ENCODE data around the gene AIRE.

AIRE gene

GRCh38 chr21:44306936-44307704 is 21.4 kb downstream of the AIRE start:
- Histone ChIP-seq H3K9me3 (ENCODE audit: control extremely low read depth in 1 of 5, control insufficient read depth in 4 of 5, insufficient read depth in 2 of 5, low read depth in 1 of 5, low read length in 4 of 5) (no peaks in the 10 kb centered on the region), H3K4me1 (ENCODE audit: control extremely low read depth in 1 of 4, control insufficient read depth in 4 of 4, insufficient read depth in 4 of 4, low read length in 3 of 4) (peaks cover 0 to 21% (median 15%) of the 10 kb centered on the region in 4 experiments), H3K27me3 (replicated peaks in 2 of 5; ENCODE audit: control insufficient read depth in 4 of 5, insufficient read depth in 5 of 5, low read length in 4 of 5) (no peaks in the 10 kb centered on the region), H3K4me3 (ENCODE audit: control insufficient read depth in 1 of 7, extremely low read depth in 1 of 7, insufficient read depth in 4 of 7, low read depth in 2 of 7, low read length in 6 of 7) (no peak overlapping the region), H3K36me3 (ENCODE audit: control insufficient read depth in 4 of 4, insufficient read depth in 4 of 4, low read length in 3 of 4) (peaks cover 2 to 63% (median 43%) of the 10 kb centered on the region in 4 experiments), H3K27ac (ENCODE audit: insufficient read depth in 1 of 2, low read depth in 1 of 2, low read length in 2 of 2, poor library complexity in 1 of 2, severe bottlenecking in 2 of 2) (no peak overlapping the region)
- WGBS (ENCODE audit: insufficient coverage): over 99% methylated on average over 10 of the region's 21 CpGs
- POLR2A ChIA-PET: no interaction called here
- no peak for DNase-seq
- CTCF ChIA-PET: no interaction called here

GRCh38 chr21:44310628-44311507 is 25.2 kb downstream of the AIRE start:
- H3K27ac ChIP-seq (ENCODE audit: insufficient read depth in 1 of 2, low read depth in 1 of 2, low read length in 2 of 2, poor library complexity in 1 of 2, severe bottlenecking in 2 of 2): no peak overlapping the region
- DNase-seq: no peak
- peaks cover 9 to 91% (median 69%) of the 10 kb centered on the region in 4 experiments for H3K36me3 ChIP-seq (ENCODE audit: control insufficient read depth in 4 of 4, insufficient read depth in 4 of 4, low read length in 3 of 4)
- H3K4me3 ChIP-seq (ENCODE audit: control insufficient read depth in 1 of 7, extremely low read depth in 1 of 7, insufficient read depth in 4 of 7, low read depth in 2 of 7, low read length in 6 of 7): no peak overlapping the region
- H3K9me3 ChIP-seq (ENCODE audit: control extremely low read depth in 1 of 5, control insufficient read depth in 4 of 5, insufficient read depth in 2 of 5, low read depth in 1 of 5, low read length in 4 of 5): no peaks in the 10 kb centered on the region
- ChIA-PET CTCF (interaction anchor here (0.6 to 1.1 kb wide), 2 partner anchors 8 to 37 kb away, joined by 3 read pairs; no protein-coding TSS in a partner anchor), POLR2A (no interaction called here)
- H3K27me3 ChIP-seq (replicated peaks in 2 of 5; ENCODE audit: control insufficient read depth in 4 of 5, insufficient read depth in 5 of 5, low read length in 4 of 5): no peaks in the 10 kb centered on the region
- H3K4me1 ChIP-seq (ENCODE audit: control extremely low read depth in 1 of 4, control insufficient read depth in 4 of 4, insufficient read depth in 4 of 4, low read length in 3 of 4): no peaks in the 10 kb centered on the region
- WGBS (ENCODE audit: insufficient coverage): 92% methylated on average over 26 of the region's 28 CpGs

DNA sequence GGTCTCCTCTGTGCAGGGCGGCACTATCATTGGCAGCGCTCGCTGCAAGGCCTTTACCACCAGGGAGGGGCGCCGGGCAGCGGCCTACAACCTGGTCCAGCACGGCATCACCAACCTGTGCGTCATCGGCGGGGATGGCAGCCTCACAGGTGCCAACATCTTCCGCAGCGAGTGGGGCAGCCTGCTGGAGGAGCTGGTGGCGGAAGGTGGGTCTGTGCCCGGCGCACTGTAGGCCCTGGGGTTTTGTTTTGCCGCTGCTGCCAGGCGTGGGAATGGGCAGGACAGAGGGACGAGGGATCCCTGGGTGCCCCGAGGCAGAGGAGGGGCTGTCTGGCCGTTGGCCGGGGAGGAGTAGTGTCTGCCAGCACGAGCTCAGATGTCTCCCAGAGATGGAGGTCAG is 26.4 kb downstream of the AIRE start:
- Histone ChIP-seq H3K27ac (ENCODE audit: insufficient read depth in 1 of 2, low read depth in 1 of 2, low read length in 2 of 2, poor library complexity in 1 of 2, severe bottlenecking in 2 of 2) (no peak overlapping the region), H3K9me3 (ENCODE audit: control extremely low read depth in 1 of 5, control insufficient read depth in 4 of 5, insufficient read depth in 2 of 5, low read depth in 1 of 5, low read length in 4 of 5) (no peaks in the 10 kb centered on the region), H3K36me3 (ENCODE audit: control insufficient read depth in 4 of 4, insufficient read depth in 4 of 4, low read length in 3 of 4) (peaks cover 7 to 89% (median 71%) of the 10 kb centered on the region in 4 experiments), H3K4me3 (ENCODE audit: control insufficient read depth in 1 of 7, extremely low read depth in 1 of 7, insufficient read depth in 4 of 7, low read depth in 2 of 7, low read length in 6 of 7) (no peak overlapping the region), H3K4me1 (ENCODE audit: control extremely low read depth in 1 of 4, control insufficient read depth in 4 of 4, insufficient read depth in 4 of 4, low read length in 3 of 4) (no peaks in the 10 kb centered on the region), H3K27me3 (replicated peaks in 2 of 5; ENCODE audit: control insufficient read depth in 4 of 5, insufficient read depth in 5 of 5, low read length in 4 of 5) (no peaks in the 10 kb centered on the region)
- CTCF ChIA-PET: no interaction called here
- no peak for DNase-seq
- 98% methylated on average over 18 of the region's 22 CpGs for WGBS (ENCODE audit: insufficient coverage)
- POLR2A ChIA-PET: no interaction called here

DNA sequence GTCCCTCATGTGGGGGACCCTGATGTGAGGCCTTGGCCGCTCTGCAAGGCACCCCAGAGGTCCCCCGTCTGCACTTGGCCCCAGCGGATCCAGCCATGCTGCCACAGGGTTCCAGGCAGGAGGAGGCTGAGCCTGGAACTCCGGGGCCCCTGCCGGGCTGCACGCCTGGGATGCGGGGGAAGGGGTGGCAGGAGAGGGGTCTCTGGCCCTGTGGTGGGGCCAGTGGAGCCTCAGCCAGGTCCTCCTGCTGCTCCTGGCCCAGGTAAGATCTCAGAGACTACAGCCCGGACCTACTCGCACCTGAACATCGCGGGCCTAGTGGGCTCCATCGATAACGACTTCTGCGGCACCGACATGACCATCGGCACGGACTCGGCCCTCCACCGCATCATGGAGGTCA is 27.0 kb downstream of the AIRE start:
- Histone ChIP-seq H3K27me3 (replicated peaks in 2 of 5; ENCODE audit: control insufficient read depth in 4 of 5, insufficient read depth in 5 of 5, low read length in 4 of 5) (no peaks in the 10 kb centered on the region), H3K4me3 (ENCODE audit: control insufficient read depth in 1 of 7, extremely low read depth in 1 of 7, insufficient read depth in 4 of 7, low read depth in 2 of 7, low read length in 6 of 7) (no peak overlapping the region), H3K4me1 (ENCODE audit: control extremely low read depth in 1 of 4, control insufficient read depth in 4 of 4, insufficient read depth in 4 of 4, low read length in 3 of 4) (no peaks in the 10 kb centered on the region), H3K9me3 (ENCODE audit: control extremely low read depth in 1 of 5, control insufficient read depth in 4 of 5, insufficient read depth in 2 of 5, low read depth in 1 of 5, low read length in 4 of 5) (no peaks in the 10 kb centered on the region), H3K27ac (ENCODE audit: insufficient read depth in 1 of 2, low read depth in 1 of 2, low read length in 2 of 2, poor library complexity in 1 of 2, severe bottlenecking in 2 of 2) (no peak overlapping the region), H3K36me3 (ENCODE audit: control insufficient read depth in 4 of 4, insufficient read depth in 4 of 4, low read length in 3 of 4) (peaks cover 7 to 89% (median 70%) of the 10 kb centered on the region in 4 experiments)
- WGBS (ENCODE audit: insufficient coverage): over 99% methylated on average over 14 of the region's 19 CpGs
- ChIA-PET CTCF (no interaction called here), POLR2A (no interaction called here)
- no peak for DNase-seq

DNA sequence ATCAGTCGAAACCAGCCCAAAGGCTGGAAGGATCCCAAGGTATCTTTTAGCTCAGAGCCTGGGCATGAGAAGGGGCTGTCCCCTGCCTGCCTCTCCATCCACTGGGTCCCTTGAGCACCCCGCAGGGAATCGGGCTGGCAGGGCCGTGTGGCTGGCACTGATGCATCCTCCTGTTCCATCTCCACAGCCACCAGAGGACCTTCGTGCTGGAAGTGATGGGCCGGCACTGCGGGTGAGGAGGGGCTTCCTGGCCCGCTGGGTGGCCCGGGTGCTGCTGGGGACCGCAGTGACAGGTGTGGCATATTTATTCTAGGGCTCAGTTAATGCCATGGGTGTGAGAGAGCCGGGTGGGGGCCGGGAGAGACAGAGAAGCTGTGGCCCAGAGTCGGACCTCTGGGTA is 27.8 kb downstream of the AIRE start:
- H3K4me3 ChIP-seq (ENCODE audit: control insufficient read depth in 1 of 7, extremely low read depth in 1 of 7, insufficient read depth in 4 of 7, low read depth in 2 of 7, low read length in 6 of 7): no peak overlapping the region
- peaks cover 7 to 91% (median 69%) of the 10 kb centered on the region in 4 experiments for H3K36me3 ChIP-seq (ENCODE audit: control insufficient read depth in 4 of 4, insufficient read depth in 4 of 4, low read length in 3 of 4)
- ChIA-PET CTCF (no interaction called here), POLR2A (no interaction called here)
- H3K27ac ChIP-seq (ENCODE audit: insufficient read depth in 1 of 2, low read depth in 1 of 2, low read length in 2 of 2, poor library complexity in 1 of 2, severe bottlenecking in 2 of 2): no peak overlapping the region
- no peaks in the 10 kb centered on the region for H3K9me3 ChIP-seq (ENCODE audit: control extremely low read depth in 1 of 5, control insufficient read depth in 4 of 5, insufficient read depth in 2 of 5, low read depth in 1 of 5, low read length in 4 of 5)
- DNase-seq: no peak
- no peaks in the 10 kb centered on the region for H3K27me3 ChIP-seq (replicated peaks in 2 of 5; ENCODE audit: control insufficient read depth in 4 of 5, insufficient read depth in 5 of 5, low read length in 4 of 5)
- 97% methylated on average over 13 of the region's 13 CpGs for WGBS (ENCODE audit: insufficient coverage)
- H3K4me1 ChIP-seq (ENCODE audit: control extremely low read depth in 1 of 4, control insufficient read depth in 4 of 4, insufficient read depth in 4 of 4, low read length in 3 of 4): no peaks in the 10 kb centered on the region

- Histone ChIP-seq H3K4me3 (ENCODE audit: control insufficient read depth in 1 of 7, extremely low read depth in 1 of 7, insufficient read depth in 4 of 7, low read depth in 2 of 7, low read length in 6 of 7) (no peak overlapping the region), H3K9me3 (ENCODE audit: control extremely low read depth in 1 of 5, control insufficient read depth in 4 of 5, insufficient read depth in 2 of 5, low read depth in 1 of 5, low read length in 4 of 5) (no peaks in the 10 kb centered on the region), H3K4me1 (ENCODE audit: control extremely low read depth in 1 of 4, control insufficient read depth in 4 of 4, insufficient read depth in 4 of 4, low read length in 3 of 4) (no peaks in the 10 kb centered on the region), H3K36me3 (ENCODE audit: control insufficient read depth in 4 of 4, insufficient read depth in 4 of 4, low read length in 3 of 4) (peaks cover 7 to 96% (median 73%) of the 10 kb centered on the region in 4 experiments), H3K27me3 (replicated peaks in 2 of 5; ENCODE audit: control insufficient read depth in 4 of 5, insufficient read depth in 5 of 5, low read length in 4 of 5) (no peaks in the 10 kb centered on the region), H3K27ac (ENCODE audit: insufficient read depth in 1 of 2, low read depth in 1 of 2, low read length in 2 of 2, poor library complexity in 1 of 2, severe bottlenecking in 2 of 2) (no peak overlapping the region)
- 95% methylated on average over 15 of the region's 15 CpGs for WGBS (ENCODE audit: insufficient coverage)
- CTCF ChIA-PET: interaction anchor here (1.0 kb wide), 1 partner anchor 10 kb away, joined by 3 read pairs; no protein-coding TSS in a partner anchor
- POLR2A ChIA-PET: no interaction called here
- no peak for DNase-seq
Measured at GRCh38 chr21:44314128-44314527, 28.5 kb downstream of the AIRE start.

- Histone ChIP-seq H3K36me3 (ENCODE audit: control insufficient read depth in 4 of 4, insufficient read depth in 4 of 4, low read length in 3 of 4) (peaks cover 7 to 98% (median 75%) of the 10 kb centered on the region in 4 experiments), H3K4me3 (ENCODE audit: control insufficient read depth in 1 of 7, extremely low read depth in 1 of 7, insufficient read depth in 4 of 7, low read depth in 2 of 7, low read length in 6 of 7) (no peak overlapping the region), H3K27ac (ENCODE audit: insufficient read depth in 1 of 2, low read depth in 1 of 2, low read length in 2 of 2, poor library complexity in 1 of 2, severe bottlenecking in 2 of 2) (no peak overlapping the region), H3K27me3 (replicated peaks in 2 of 5; ENCODE audit: control insufficient read depth in 4 of 5, insufficient read depth in 5 of 5, low read length in 4 of 5) (no peaks in the 10 kb centered on the region), H3K4me1 (ENCODE audit: control extremely low read depth in 1 of 4, control insufficient read depth in 4 of 4, insufficient read depth in 4 of 4, low read length in 3 of 4) (no peaks in the 10 kb centered on the region), H3K9me3 (ENCODE audit: control extremely low read depth in 1 of 5, control insufficient read depth in 4 of 5, insufficient read depth in 2 of 5, low read depth in 1 of 5, low read length in 4 of 5) (no peaks in the 10 kb centered on the region)
- 94% methylated on average over 10 of the region's 11 CpGs for WGBS (ENCODE audit: insufficient coverage)
- DNase-seq: no peak
- ChIA-PET CTCF (interaction anchor here (1.0 to 1.4 kb wide), 2 partner anchors 10 to 15 kb away, joined by 3 read pairs; no protein-coding TSS in a partner anchor), POLR2A (no interaction called here)
Measured at GRCh38 chr21:44314561-44314960, 28.9 kb downstream of the AIRE start.

Measured in common myeloid progenitor, CD34-positive (primary cell).